ENCODE data around the gene HLTF.

The HLTF gene

GRCh38 chr3:149020196-149020838, 66.0 kb downstream of the HLTF start:
- DNase-seq (ENCODE audit: low read depth in 2 of 3, low spot score in 1 of 3): no peak

GRCh38 chr3:149019580-149019979, 66.8 kb downstream of the HLTF start:
- no peak for DNase-seq (ENCODE audit: low read depth in 2 of 3, low spot score in 1 of 3)

- DNase-seq (ENCODE audit: low read depth in 2 of 3, low spot score in 1 of 3): no peak
Observed at GRCh38 chr3:149018247-149018646, 68.1 kb downstream of the HLTF start.

GRCh38 chr3:149016669-149017541, 69.4 kb downstream of the HLTF start:
- no peak for DNase-seq (ENCODE audit: low read depth in 2 of 3, low spot score in 1 of 3)

- no peak for DNase-seq (ENCODE audit: low read depth in 2 of 3, low spot score in 1 of 3)
Observed at GRCh38 chr3:149016242-149016641, 70.1 kb downstream of the HLTF start.

- no peak for DNase-seq (ENCODE audit: low read depth in 2 of 3, low spot score in 1 of 3)
Observed at GRCh38 chr3:149015393-149015792, 70.9 kb downstream of the HLTF start.

- DNase-seq (ENCODE audit: low read depth in 2 of 3, low spot score in 1 of 3): no peak
Observed at GRCh38 chr3:149013726-149014125, 72.6 kb downstream of the HLTF start.

GRCh38 chr3:149011676-149012075, 74.7 kb downstream of the HLTF start:
- no peak for DNase-seq (ENCODE audit: low read depth in 2 of 3, low spot score in 1 of 3)

GRCh38 chr3:149010966-149011365, 75.4 kb downstream of the HLTF start:
- no peak for DNase-seq (ENCODE audit: low read depth in 2 of 3, low spot score in 1 of 3)

GRCh38 chr3:149010504-149010951, 75.8 kb downstream of the HLTF start:
- DNase-seq (ENCODE audit: low read depth in 2 of 3, low spot score in 1 of 3): no peak

- DNase-seq (ENCODE audit: low read depth in 2 of 3, low spot score in 1 of 3): no peak
Observed at GRCh38 chr3:149009732-149010131, 76.6 kb downstream of the HLTF start.

GRCh38 chr3:149007567-149008257, 78.6 kb downstream of the HLTF start:
- DNase-seq (ENCODE audit: low read depth in 2 of 3, low spot score in 1 of 3): no peak

GRCh38 chr3:149005416-149005815, 80.9 kb downstream of the HLTF start:
- no peak for DNase-seq (ENCODE audit: low read depth in 2 of 3, low spot score in 1 of 3)

- no peak for DNase-seq (ENCODE audit: low read depth in 2 of 3, low spot score in 1 of 3)
Observed at GRCh38 chr3:149004622-149005021, 81.7 kb downstream of the HLTF start.

- no peak for DNase-seq (ENCODE audit: low read depth in 2 of 3, low spot score in 1 of 3)
Observed at GRCh38 chr3:149003653-149004305, 82.6 kb downstream of the HLTF start.

- DNase-seq (ENCODE audit: low read depth in 2 of 3, low spot score in 1 of 3): no peak
Observed at GRCh38 chr3:149001727-149002126, 84.6 kb downstream of the HLTF start.

GRCh38 chr3:149000206-149000745, 86.1 kb downstream of the HLTF start:
- DNase-seq (ENCODE audit: low read depth in 2 of 3, low spot score in 1 of 3): no peak

- DNase-seq (ENCODE audit: low read depth in 2 of 3, low spot score in 1 of 3): no peak
Observed at GRCh38 chr3:148999806-149000205, 86.5 kb downstream of the HLTF start.

GRCh38 chr3:148998715-148999423, 87.5 kb downstream of the HLTF start:
- no peak for DNase-seq (ENCODE audit: low read depth in 2 of 3, low spot score in 1 of 3)

GRCh38 chr3:148998297-148998696, 88.0 kb downstream of the HLTF start:
- DNase-seq (ENCODE audit: low read depth in 2 of 3, low spot score in 1 of 3): no peak
